ENCODE data around the gene ZFAND3. TPM values are rescaled to one million over a fixed set of nuclear protein-coding genes. Genes with fewer than 3 reads are reported as not detected.

The ZFAND3 gene
- polyA plus RNA-seq, 1 donor (not counting 4 experiments of a cell fraction or from before 2014, with no cell fraction given) = 19.6 TPM

DNA sequence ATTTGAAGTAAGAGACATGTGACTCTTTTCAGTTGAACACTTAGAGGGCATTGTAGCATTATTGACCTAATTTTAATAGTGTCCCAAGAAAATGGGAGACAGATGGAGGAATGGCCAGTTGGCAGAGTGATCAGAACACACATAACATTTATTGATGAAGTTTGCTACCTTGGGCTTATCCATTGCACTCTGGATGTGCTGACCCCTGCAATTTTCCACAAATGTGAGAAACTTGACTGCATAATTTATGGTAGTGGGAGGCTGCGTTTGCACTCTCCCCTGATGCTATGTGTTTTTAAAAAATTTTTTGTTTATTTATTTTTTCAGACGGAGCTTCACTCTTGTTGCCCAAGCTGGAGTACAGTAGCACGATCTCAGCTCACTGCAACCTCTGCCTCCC is 95.9 kb downstream of the ZFAND3 start:
- no peak overlapping the region for H3K4me2 ChIP-seq (ENCODE audit: control insufficient read depth, extremely low read depth, insufficient read depth, low read depth, low read length)
- no peak overlapping the region for H3K27ac ChIP-seq (ENCODE audit: control insufficient read depth, insufficient read depth, low read length)
- dilution Hi-C loops (cut with MboI; ENCODE audit: extremely low pct_ligation_motif_present, low sequenced_read_pairs) = no loop called here
- DNase-seq (ENCODE audit: low read depth, low spot score) (no peak), FAIRE-seq (no peak)
- peaks cover 6% of the 10 kb centered on the region for H3K9me1 ChIP-seq (ENCODE audit: control insufficient read depth, extremely low read depth, insufficient read depth, low read length)
- no peaks in the 10 kb centered on the region for H3K9me3 ChIP-seq (ENCODE audit: control insufficient read depth, low read depth, low read length)
- H3K4me1 ChIP-seq (ENCODE audit: control insufficient read depth, extremely low read depth, insufficient read depth, low read length) = peaks cover 29% of the 10 kb centered on the region
- H3K79me2 ChIP-seq (ENCODE audit: control insufficient read depth, insufficient read depth, low read length) = peaks cover 88% of the 10 kb centered on the region
- H4K20me1 ChIP-seq (ENCODE audit: control insufficient read depth, extremely low read depth, insufficient read depth, low read length) = peaks cover 25% of the 10 kb centered on the region
- no peak for TF ChIP-seq EZH2 (IDR thresholded peaks at IDR 0.05; ENCODE audit: low read length)
- TF ChIP-seq, protein P1, sequence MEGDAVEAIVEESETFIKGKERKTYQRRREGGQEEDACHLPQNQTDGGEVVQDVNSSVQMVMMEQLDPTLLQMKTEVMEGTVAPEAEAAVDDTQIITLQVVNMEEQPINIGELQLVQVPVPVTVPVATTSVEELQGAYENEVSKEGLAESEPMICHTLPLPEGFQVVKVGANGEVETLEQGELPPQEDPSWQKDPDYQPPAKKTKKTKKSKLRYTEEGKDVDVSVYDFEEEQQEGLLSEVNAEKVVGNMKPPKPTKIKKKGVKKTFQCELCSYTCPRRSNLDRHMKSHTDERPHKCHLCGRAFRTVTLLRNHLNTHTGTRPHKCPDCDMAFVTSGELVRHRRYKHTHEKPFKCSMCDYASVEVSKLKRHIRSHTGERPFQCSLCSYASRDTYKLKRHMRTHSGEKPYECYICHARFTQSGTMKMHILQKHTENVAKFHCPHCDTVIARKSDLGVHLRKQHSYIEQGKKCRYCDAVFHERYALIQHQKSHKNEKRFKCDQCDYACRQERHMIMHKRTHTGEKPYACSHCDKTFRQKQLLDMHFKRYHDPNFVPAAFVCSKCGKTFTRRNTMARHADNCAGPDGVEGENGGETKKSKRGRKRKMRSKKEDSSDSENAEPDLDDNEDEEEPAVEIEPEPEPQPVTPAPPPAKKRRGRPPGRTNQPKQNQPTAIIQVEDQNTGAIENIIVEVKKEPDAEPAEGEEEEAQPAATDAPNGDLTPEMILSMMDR (optimal IDR thresholded peaks at IDR 0.05 in 1 of 3, IDR thresholded peaks at IDR 0.05 in 1 of 3, conservative IDR thresholded peaks at IDR 0.05 in 1 of 3; ENCODE audit: extremely low read depth in 1 of 3, insufficient read depth in 2 of 3, low read length in 3 of 3) = no peak
- H3K4me3 ChIP-seq (ENCODE audit: control insufficient read depth in 2 of 3, extremely low read depth in 1 of 3, insufficient read depth in 2 of 3, low read depth in 1 of 3, low read length in 3 of 3) = no peak overlapping the region
- no peak overlapping the region for H3K9ac ChIP-seq (ENCODE audit: control insufficient read depth, extremely low read depth, insufficient read depth, low read length)
- peaks cover 0 to 4% of the 10 kb centered on the region in 2 experiments for H3K36me3 ChIP-seq (ENCODE audit: control insufficient read depth in 2 of 2, extremely low read depth in 1 of 2, insufficient read depth in 2 of 2, low read length in 2 of 2)
- H2AFZ ChIP-seq (ENCODE audit: control insufficient read depth, low read length) = no peak overlapping the region
- no peaks in the 10 kb centered on the region for H3K27me3 ChIP-seq (ENCODE audit: control insufficient read depth, extremely low read depth, insufficient read depth, low read length)

DNA sequence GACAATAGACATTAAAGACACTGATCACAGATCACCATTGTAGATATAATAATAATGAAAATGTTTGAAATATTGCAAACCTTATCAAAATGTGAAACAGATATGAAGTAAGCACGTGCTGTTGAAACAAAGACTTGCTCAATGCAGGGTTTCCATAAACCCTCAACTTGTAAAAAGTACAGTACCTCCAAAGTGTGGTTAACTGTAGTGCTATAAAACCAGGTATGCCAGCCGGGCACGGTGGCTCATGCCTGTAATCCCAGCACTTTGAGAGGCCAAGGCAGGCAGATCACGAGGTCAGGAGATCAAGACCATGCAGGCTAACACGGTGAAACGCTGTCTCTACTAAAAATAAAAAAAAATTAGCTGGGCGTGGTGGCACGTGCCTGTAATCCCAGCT is 96.6 kb downstream of the ZFAND3 start:
- Histone ChIP-seq H2AFZ (ENCODE audit: control insufficient read depth, low read length) (no peak overlapping the region), H4K20me1 (ENCODE audit: control insufficient read depth, extremely low read depth, insufficient read depth, low read length) (peaks cover 31% of the 10 kb centered on the region), H3K9ac (ENCODE audit: control insufficient read depth, extremely low read depth, insufficient read depth, low read length) (no peak overlapping the region), H3K27me3 (ENCODE audit: control insufficient read depth, extremely low read depth, insufficient read depth, low read length) (no peaks in the 10 kb centered on the region), H3K4me2 (ENCODE audit: control insufficient read depth, extremely low read depth, insufficient read depth, low read depth, low read length) (no peak overlapping the region), H3K9me1 (ENCODE audit: control insufficient read depth, extremely low read depth, insufficient read depth, low read length) (peaks cover 6% of the 10 kb centered on the region), H3K79me2 (ENCODE audit: control insufficient read depth, insufficient read depth, low read length) (peaks cover 88% of the 10 kb centered on the region), H3K36me3 (ENCODE audit: control insufficient read depth in 2 of 2, extremely low read depth in 1 of 2, insufficient read depth in 2 of 2, low read length in 2 of 2) (peaks cover 0 to 4% of the 10 kb centered on the region in 2 experiments), H3K4me3 (ENCODE audit: control insufficient read depth in 2 of 3, extremely low read depth in 1 of 3, insufficient read depth in 2 of 3, low read depth in 1 of 3, low read length in 3 of 3) (no peak overlapping the region), H3K9me3 (ENCODE audit: control insufficient read depth, low read depth, low read length) (no peaks in the 10 kb centered on the region), H3K4me1 (ENCODE audit: control insufficient read depth, extremely low read depth, insufficient read depth, low read length) (peaks cover 31% of the 10 kb centered on the region), H3K27ac (ENCODE audit: control insufficient read depth, insufficient read depth, low read length) (no peak overlapping the region)
- no peak for TF ChIP-seq EZH2 (IDR thresholded peaks at IDR 0.05; ENCODE audit: low read length)
- TF ChIP-seq, protein P1 (optimal IDR thresholded peaks at IDR 0.05 in 1 of 3, IDR thresholded peaks at IDR 0.05 in 1 of 3, conservative IDR thresholded peaks at IDR 0.05 in 1 of 3; ENCODE audit: extremely low read depth in 1 of 3, insufficient read depth in 2 of 3, low read length in 3 of 3) = no peak
- dilution Hi-C loops (cut with MboI; ENCODE audit: extremely low pct_ligation_motif_present, low sequenced_read_pairs) = no loop called here
- DNase-seq (ENCODE audit: low read depth, low spot score) (no peak), FAIRE-seq (no peak)

Measured in keratinocyte (primary cell).